K562 (cell line): ENCODE results near the gene IMMP1L. TPM values are rescaled to one million over a fixed set of nuclear protein-coding genes. Genes with fewer than 3 reads are reported as not detected.

Experiments used
- ATAC-seq: fragments of 200-7000 bp; cut with Tn5 transposase; 3 replicates; pipeline ENCODE4 v1.9.1; 2020; ENCODE audit warnings: moderate library complexity
- BruUV-seq: library from RNA; stranded (reverse); fragments of 400-500 nt; replicated peaks from 2 replicates; lab custom pipeline; 2021; lab: Mats Ljungman, UMichigan
- CTCF ChIA-PET: fragments of 300-600 bp; formaldehyde crosslinking; extraction: SDS; loops from one replicate; lab custom pipeline; 2021; ENCODE audit warnings: low intra/inter-chr PET ratio; lab: Yijun Ruan, JAX
- POLR2A ChIA-PET: fragments of 300-600, 350-650 bp; sonication (Branson Sonifier 250); formaldehyde crosslinking; extraction: SDS; loops from one replicate; lab custom pipeline; 2021; ENCODE audit warnings: antibody characterized with exemption, inconsistent platforms; lab: Yijun Ruan, JAX
- DNase-seq, 4 experiments: peaks; one replicate each; pipeline versions ENCODE4 v3.0.0 to v3.0.0-alpha.2; 2011 to 2018; ENCODE audit warnings: low spot score in 3 of 4, mixed read lengths in 3 of 4; ENCODE audit errors: extremely low read depth in 1 of 4
- FAIRE-seq: peaks from 2 replicates; lab custom pipeline; 2011; peaks lifted over from hg19 to GRCh38; lab: Jason Lieb, UNC
- H2AFZ ChIP-seq: 2 replicates; pipeline ENCODE4 v1.6.0; 2011; ENCODE audit warnings: low read depth, low read length, control low read depth, inconsistent platforms
- H3K27ac ChIP-seq: fragments of 200-600 bp; 3 replicates; pipeline ENCODE4 v1.8.0; 2011; ENCODE audit warnings: low read depth, mild to moderate bottlenecking, control low read depth, inconsistent platforms, low read length, moderate library complexity, mixed read lengths; ENCODE audit errors: extremely low read depth
- H3K27me3 ChIP-seq, 2 experiments: fragments of 300-600 bp in 1 of 2; 2 replicates in 1 of 2; 3 replicates in 1 of 2; pipeline versions ENCODE4 v1.6.0 to v1.8.0; 2011; ENCODE audit warnings: inconsistent platforms in 2 of 2, low read length in 2 of 2, mild to moderate bottlenecking in 1 of 2, mixed read lengths in 1 of 2, moderate library complexity in 1 of 2; ENCODE audit not compliant: control insufficient read depth in 2 of 2, insufficient read depth in 2 of 2
- H3K36me3 ChIP-seq: fragments of 300-600 bp; 3 replicates; pipeline ENCODE4 v1.8.0; 2011; ENCODE audit warnings: mild to moderate bottlenecking, low read length, inconsistent platforms; ENCODE audit not compliant: control insufficient read depth, insufficient read depth
- H3K4me1 ChIP-seq, 2 experiments: fragments of 200-600 bp in 1 of 2; replicated peaks in 1 of 2; 2 replicates in 1 of 2; 3 replicates in 1 of 2; pipeline versions ENCODE4 v1.5.1 to v1.8.0; 2011; ENCODE audit warnings: inconsistent platforms in 2 of 2, low read length in 2 of 2, mild to moderate bottlenecking in 1 of 2, mixed read lengths in 1 of 2, moderate library complexity in 1 of 2; ENCODE audit not compliant: control insufficient read depth in 2 of 2, insufficient read depth in 2 of 2
- H3K4me2 ChIP-seq: 2 replicates; pipeline ENCODE4 v1.6.1; 2011; ENCODE audit warnings: low read length, control low read depth, inconsistent platforms, mixed read lengths; ENCODE audit not compliant: insufficient read depth
- H3K4me3 ChIP-seq: fragments of 200-600 bp; sonication (generic), shearing (Covaris generic); 2 replicates; pipeline ENCODE4 v1.5.1; 2016; ENCODE audit warnings: control low read depth, inconsistent platforms
- H3K79me2 ChIP-seq: fragments of 200-600 bp; 3 replicates; pipeline ENCODE4 v1.8.0; 2011; ENCODE audit warnings: low read length, inconsistent platforms; ENCODE audit not compliant: control insufficient read depth, insufficient read depth
- H3K9ac ChIP-seq, 2 experiments: 2 replicates each; pipeline versions ENCODE4 v1.6.0 to v1.6.1; 2011; ENCODE audit warnings: low read depth in 2 of 2, low read length in 2 of 2, control low read depth in 1 of 2, inconsistent platforms in 1 of 2, mild to moderate bottlenecking in 1 of 2, mixed read lengths in 1 of 2; ENCODE audit not compliant: insufficient read depth in 1 of 2
- H3K9me1 ChIP-seq: one replicate; pipeline ENCODE4 v1.6.0; 2011; ENCODE audit warnings: inconsistent platforms, mild to moderate bottlenecking, low read length, moderate library complexity; ENCODE audit not compliant: control insufficient read depth, insufficient read depth
- H3K9me3 ChIP-seq: replicated peaks from 2 replicates; pipeline ENCODE4 v1.5.1; 2011; ENCODE audit warnings: low read depth, low read length, inconsistent platforms; ENCODE audit not compliant: control insufficient read depth, insufficient read depth
- H4K20me1 ChIP-seq: replicated peaks from 2 replicates; pipeline ENCODE4 v1.6.1; 2011; ENCODE audit warnings: low read length, inconsistent platforms, mixed read lengths; ENCODE audit not compliant: control insufficient read depth, insufficient read depth
- CREB1 ChIP-seq, 2 experiments: sonication (generic) in 1 of 2; formaldehyde crosslinking in 1 of 2; IDR thresholded peaks; 2 replicates each; pipeline versions ENCODE4 v1.6.1 to v1.8.0; 2012 to 2022; ENCODE audit warnings: inconsistent platforms in 1 of 2, mild to moderate bottlenecking in 1 of 2, missing genetic modification reagents in 1 of 2, moderate library complexity in 1 of 2
- ZBTB40 ChIP-seq, 2 experiments: fragments of 450-650 bp in 1 of 2; sonication (generic) in 1 of 2; formaldehyde crosslinking in 1 of 2; IDR thresholded peaks; 2 replicates each; pipeline versions ENCODE4 v1.7.1 to v1.9.0; 2016 to 2022; ENCODE audit warnings: inconsistent platforms in 1 of 2, mild to moderate bottlenecking in 1 of 2, missing genetic modification reagents in 1 of 2
- ZNF232 ChIP-seq: sonication (generic); formaldehyde crosslinking; IDR thresholded peaks from 2 replicates; pipeline ENCODE4 v1.8.0; 2022; ENCODE audit warnings: mild to moderate bottlenecking, missing genetic modification reagents
- ZNF717 ChIP-seq: fragments of 250-450 bp; sonication (Bioruptor Pico); IDR thresholded peaks from 2 replicates; pipeline ENCODE4 v1.5.0; 2021
- WGBS: fragments of 100-300 bp; shearing (Covaris generic); methylation state at CpG from one replicate; pipeline ENCODE4 v1.1.6; 2016; ENCODE audit warnings: low coverage, mixed read lengths; ENCODE audit not compliant: insufficient coverage; ENCODE audit errors: missing lambda C conversion rate; 5-methylcytosine and 5-hydroxymethylcytosine counted together
- in situ Hi-C: fragments of 300-500 bp; cut with MboI; formaldehyde crosslinking; loops from 4 replicates; pipeline ENCODE4 v1.15.0; 2018; ENCODE audit warnings: inconsistent platforms, mixed read lengths
- intact Hi-C: fragments of 100-400 bp; cut with micrococcal nuclease; formaldehyde crosslinking; loops from 2 replicates; pipeline ENCODE4 v1.14.2; 2022
- polyA plus RNA-seq, 8 experiments: library from polyadenylated mRNA; depleted of rRNA in 4 of 8; stranded (reverse) in 5 of 8; unstranded in 3 of 8; fragments of >200 nt; fragmentation: Nextera tagmentation in 2 of 8; fragmentation: Illumina TruSeq in 1 of 8; extraction: Ambion mirVana in 2 of 8; extraction: Trizol in 1 of 8; gene quantifications; 2 replicates each; pipeline versions ENCODE4 v1.2.1 to v1.2.3, GENCODE V29; 2011 to 2014; ENCODE audit warnings: inconsistent platforms in 1 of 8, missing spikeins in 1 of 8
- total RNA-seq, 7 experiments: library from RNA; depleted of rRNA in 6 of 7; stranded (reverse); fragments of >200 nt in 6 of 7; fragmentation: Illumina TruSeq in 2 of 7; extraction: Trizol in 2 of 7; gene quantifications; 2 replicates each; pipeline versions ENCODE4 v1.2.1 to v1.2.3, GENCODE V29; 2011 to 2021; ENCODE audit warnings: low replicate concordance in 1 of 7

Gene IMMP1L
- total and polyA plus RNA-seq, 9 of the 15 experiments (the other 6 are each of a cell fraction or from before 2014, with no cell fraction given), result 56.0 to 245 (median 169) TPM

DNA sequence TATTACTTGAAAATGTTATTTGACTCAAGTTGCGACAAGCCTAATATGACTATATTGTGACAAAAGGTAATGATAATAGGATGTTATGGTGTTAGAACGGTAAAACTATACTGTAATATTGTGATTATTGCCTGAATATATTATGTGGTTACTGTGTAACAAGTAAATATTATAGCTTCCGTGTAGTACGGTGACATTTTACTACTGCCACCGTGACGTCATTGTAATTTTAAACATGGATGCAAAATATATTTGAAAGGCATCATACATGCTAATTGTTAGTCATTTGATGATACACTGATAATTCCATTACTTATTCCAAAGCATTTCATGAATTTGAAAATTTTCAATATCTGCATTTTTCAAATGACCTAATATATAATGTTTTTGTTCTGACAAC is 2.7 kb upstream of the IMMP1L start (continued):
- TF ChIP-seq CREB1 (IDR thresholded peaks at IDR 0.05), result peak; percentile 45
- peak; percentile 36; the same call in 1 of the 2 replicates for TF ChIP-seq CREB1 (CRISPR knock-in tag; IDR thresholded peaks at IDR 0.05)

DNA sequence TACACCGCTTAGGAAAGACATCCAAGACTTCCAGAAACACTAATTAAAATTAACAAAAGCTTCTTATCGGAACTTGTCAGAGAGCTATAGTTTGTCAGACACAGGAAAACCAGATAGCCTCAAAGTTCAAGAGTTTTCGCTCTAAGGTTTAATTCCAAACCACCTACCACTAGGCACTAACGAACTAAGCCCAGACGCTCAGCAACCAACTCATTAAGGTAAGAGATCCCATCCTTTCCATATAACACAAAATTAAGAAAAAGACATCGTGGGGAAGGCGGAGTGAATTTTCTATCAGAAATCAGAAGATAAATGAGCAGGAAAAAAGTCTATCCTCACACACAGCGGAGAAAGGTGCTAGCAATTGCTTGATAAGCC is 382 bp downstream of the IMMP1L start:
- in situ Hi-C loops (no loop called here), intact Hi-C loops (loop anchor here (10.0 kb wide), 1 partner anchor 306 kb away; the partner anchor contains the start of gene PAX6)
- no peak for FAIRE-seq
- POLR2A ChIA-PET, result interaction anchor here (0.8 kb wide), 1 partner anchor 17 kb away, joined by 3 read pairs; no protein-coding TSS in a partner anchor
- Histone ChIP-seq H3K9me3 (no peaks in the 10 kb centered on the region), H3K9me1 (no peaks in the 10 kb centered on the region), H3K4me3 (peak overlapping the region; percentile 94), H3K27ac (peak overlapping the region; percentile 93), H3K27me3 (no peaks in the 10 kb centered on the region)
- CTCF ChIA-PET, result no interaction called here
- TF ChIP-seq ZNF232, result no peak
- TF ChIP-seq ZNF717 (CRISPR knock-in tag), result no peak
- 0 out of 2 replicates have a peak, but pooled peaks have one; percentile 16 for TF ChIP-seq ZBTB40 (IDR thresholded peaks at IDR 0.05)
- TF ChIP-seq ZBTB40 (CRISPR knock-in tag; IDR thresholded peaks at IDR 0.05), result no peak
- TF ChIP-seq, all 486 proteins: peak for 1
- Histone ChIP-seq H3K36me3 (peaks cover 23% of the 10 kb centered on the region; the same call in 2 of the 3 replicates), H3K79me2 (peaks cover 97% of the 10 kb centered on the region), H2AFZ (peak overlapping the region; percentile 92), H3K4me1 (peaks cover 0 to 6% of the 10 kb centered on the region in 2 experiments; a peak in 1 of 5 replicates), H3K9ac (peak overlapping the region; percentile 84 to 97), H3K4me2 (peak overlapping the region; percentile 93), H4K20me1 (peaks cover 5% of the 10 kb centered on the region; the same call in 1 of the 2 replicates)
- WGBS, result under 1% methylated on average over 8 of the region's 8 CpGs
- peak; percentile 12 for ATAC-seq
- DNase-seq, result peak in 2 of 4 experiments; percentile 9 to 34
- no TSS peak for BruUV-seq
